Retinal pigment epithelial cell (primary cell): ENCODE data around the gene FRMD6.

ENCODE experiments used
- DNase-seq: peaks from one replicate; pipeline ENCODE4 v3.0.0-alpha.2; 2010; ENCODE audit warnings: low read depth
- H3K4me3 ChIP-seq: 2 replicates; pipeline ENCODE4 v1.5.1; 2011; ENCODE audit warnings: mild to moderate bottlenecking, low read length, control low read depth, moderate library complexity
- TF ChIP-seq, protein P1 (sequence below): conservative IDR thresholded peaks from 2 replicates; pipeline ENCODE4 v1.5.1; 2011; ENCODE audit warnings: low read depth, low read length, control low read depth, inconsistent platforms

The FRMD6 gene

DNA sequence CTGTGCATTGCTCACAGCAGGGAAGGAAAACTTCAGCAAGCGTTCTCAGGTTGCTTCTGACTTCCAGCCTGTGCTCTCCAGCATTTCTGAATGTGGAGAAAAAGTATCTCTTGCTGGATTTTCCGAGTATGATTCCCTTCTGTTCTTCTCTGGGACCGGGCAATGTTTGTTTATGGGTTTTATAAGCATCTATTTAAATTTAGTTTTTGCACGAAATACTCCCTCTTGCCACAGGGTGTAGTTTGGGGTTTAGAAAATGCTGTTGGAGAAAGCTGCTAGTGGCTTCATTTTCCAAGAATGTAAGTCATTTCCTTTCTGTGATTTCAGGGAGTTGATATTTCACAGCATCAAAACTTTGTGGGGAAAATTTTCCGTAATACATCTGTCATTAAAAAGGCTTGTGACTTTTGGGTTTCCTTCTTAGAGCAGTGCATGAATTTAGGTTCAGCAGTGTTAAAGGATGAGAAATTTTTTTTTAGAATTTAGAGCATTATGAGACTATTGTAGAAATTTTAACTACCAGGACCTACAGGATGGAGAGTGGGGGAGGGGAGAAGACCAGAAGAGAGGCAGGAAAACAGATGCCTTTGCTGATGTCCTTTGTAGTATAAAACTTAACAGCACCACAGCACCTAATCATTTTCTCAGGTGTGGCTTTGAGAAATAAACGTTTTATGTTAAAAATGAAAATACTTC is 1.5 kb downstream of the FRMD6 start:
- TF ChIP-seq, protein P1, sequence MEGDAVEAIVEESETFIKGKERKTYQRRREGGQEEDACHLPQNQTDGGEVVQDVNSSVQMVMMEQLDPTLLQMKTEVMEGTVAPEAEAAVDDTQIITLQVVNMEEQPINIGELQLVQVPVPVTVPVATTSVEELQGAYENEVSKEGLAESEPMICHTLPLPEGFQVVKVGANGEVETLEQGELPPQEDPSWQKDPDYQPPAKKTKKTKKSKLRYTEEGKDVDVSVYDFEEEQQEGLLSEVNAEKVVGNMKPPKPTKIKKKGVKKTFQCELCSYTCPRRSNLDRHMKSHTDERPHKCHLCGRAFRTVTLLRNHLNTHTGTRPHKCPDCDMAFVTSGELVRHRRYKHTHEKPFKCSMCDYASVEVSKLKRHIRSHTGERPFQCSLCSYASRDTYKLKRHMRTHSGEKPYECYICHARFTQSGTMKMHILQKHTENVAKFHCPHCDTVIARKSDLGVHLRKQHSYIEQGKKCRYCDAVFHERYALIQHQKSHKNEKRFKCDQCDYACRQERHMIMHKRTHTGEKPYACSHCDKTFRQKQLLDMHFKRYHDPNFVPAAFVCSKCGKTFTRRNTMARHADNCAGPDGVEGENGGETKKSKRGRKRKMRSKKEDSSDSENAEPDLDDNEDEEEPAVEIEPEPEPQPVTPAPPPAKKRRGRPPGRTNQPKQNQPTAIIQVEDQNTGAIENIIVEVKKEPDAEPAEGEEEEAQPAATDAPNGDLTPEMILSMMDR, result peak; percentile 48
- H3K4me3 ChIP-seq, result peak overlapping the region; percentile 92
- DNase-seq, result no peak

DNA sequence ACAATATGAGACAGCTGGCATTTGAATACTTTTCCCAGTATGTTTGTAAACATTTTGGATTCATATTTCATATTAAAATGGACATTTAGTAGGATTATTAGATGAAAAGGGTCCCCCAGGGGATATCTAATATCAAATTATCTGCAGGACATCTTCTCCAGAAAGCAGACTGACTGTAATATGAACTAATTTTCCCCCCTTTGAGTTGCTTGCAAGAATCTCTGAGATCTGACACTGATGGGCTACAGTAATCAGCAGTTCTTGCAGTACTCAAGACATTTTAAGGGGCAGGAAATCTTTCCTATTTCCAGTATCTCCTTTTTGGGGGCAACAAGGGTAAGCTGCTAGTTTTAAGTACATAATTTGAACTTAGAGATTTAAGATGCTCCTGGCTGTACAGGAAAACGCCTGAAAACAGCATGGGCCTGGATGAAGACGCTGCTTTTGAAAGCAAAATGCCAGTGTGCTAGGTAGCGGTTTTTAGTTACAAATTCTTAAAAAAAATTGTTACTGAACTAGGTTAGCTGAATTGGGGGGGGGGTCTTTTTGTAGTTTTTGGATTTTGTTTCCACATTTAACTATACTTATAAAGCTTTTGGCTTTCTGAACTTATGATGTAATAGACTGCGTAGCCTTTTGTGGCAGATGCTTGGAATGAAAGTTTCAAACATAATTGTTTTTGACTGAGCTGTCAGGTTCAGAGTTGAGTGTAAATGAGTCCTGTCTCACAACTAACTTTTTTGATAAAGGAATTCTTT is 2.2 kb downstream of the FRMD6 start:
- no peak for DNase-seq
- TF ChIP-seq, protein P1, result no peak
- H3K4me3 ChIP-seq, result peak overlapping the region; percentile 92

DNA sequence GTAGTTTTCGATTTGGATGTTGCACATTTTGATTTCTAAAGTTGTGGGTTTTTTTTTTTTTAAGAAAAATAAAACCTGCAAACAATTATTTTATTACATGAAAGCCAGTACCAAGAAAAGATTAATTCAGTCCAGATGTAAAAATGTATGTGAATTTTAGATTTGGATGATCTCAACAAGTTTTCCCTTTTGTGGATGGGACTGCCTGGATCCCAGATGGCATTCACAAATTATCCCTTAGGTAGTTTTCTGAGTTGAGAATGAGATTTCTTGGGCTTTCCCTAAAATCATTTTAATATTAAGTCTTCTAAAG is 2.8 kb downstream of the FRMD6 start:
- no peak for DNase-seq
- H3K4me3 ChIP-seq, result peak overlapping the region; percentile 92
- TF ChIP-seq, protein P1, result no peak

DNA sequence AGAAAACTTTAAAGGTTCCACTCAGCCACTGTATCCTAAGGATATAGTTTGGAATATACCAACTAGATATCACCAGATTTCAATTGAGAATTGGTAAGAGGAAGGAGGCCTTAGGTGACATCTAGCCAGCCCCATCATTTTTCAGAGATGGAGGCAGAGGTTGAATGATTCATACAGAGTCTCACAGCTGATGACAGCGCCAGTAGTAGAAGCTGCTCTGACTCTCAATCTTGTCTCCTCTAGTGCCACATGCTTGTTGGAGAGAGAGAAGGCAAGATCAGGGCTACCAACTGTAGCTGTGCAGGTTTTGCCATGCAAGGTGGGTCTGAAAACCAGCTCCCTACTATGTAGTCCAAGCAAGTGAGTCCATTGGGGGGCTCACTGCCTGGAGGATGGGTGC is 6.1 kb downstream of the FRMD6 start:
- TF ChIP-seq, protein P1, result no peak
- H3K4me3 ChIP-seq, result no peak overlapping the region
- DNase-seq, result no peak

DNA sequence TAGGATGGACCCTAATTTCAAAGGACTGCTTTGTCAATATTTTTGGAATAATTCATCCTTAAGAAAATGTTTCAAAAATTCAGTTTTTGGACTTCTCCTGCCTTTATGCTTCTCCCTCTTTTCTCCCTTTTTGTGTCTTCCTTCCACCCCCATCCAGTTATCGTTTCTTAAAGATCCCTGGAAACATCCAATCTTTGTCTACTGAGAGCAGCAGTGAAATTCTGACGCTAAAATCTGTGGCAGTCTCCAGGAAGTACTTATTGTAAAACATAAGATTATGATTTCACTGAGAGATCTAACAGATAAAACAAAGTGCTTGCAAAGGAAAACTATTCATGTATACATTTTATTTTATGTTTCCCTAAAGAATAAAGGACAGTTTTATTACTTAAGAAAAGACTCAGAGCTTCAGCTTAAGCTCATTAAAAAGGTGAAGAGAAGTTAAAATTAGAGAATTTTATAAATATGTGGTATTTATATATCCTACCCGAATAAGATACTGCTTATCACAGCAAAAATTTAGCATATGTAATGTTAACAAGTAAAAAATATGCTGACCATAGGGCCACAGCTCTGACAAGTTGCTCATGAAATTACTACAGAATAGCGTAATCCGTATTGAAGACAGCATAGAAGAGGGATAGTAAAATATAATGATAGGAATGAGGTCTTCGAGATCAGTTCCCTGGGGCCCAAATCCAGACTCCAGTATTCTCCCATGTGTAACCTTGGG is 6.9 kb downstream of the FRMD6 start:
- DNase-seq, result no peak
- H3K4me3 ChIP-seq, result no peak overlapping the region
- TF ChIP-seq, protein P1, result no peak

DNA sequence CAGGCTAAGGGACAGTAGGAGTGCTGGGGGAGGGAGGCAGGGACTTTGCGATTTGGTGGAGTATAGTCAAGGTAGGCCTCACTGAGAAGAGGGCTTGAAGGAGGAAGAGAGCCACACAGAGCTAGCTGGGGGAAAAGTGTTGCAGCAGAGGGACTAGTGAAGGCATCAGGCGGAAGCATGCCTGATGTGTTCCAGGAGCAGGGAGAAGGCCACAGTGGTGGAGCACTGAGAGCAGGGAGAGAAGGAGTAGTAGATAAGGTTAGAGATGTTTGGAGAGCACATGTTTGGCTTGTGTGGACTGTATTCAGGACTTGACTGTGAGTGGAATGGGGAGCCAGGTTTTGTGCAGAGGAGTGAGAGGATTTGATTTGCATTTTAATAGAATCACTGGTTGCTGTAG is 9.0 kb downstream of the FRMD6 start:
- DNase-seq, result no peak
- no peak overlapping the region for H3K4me3 ChIP-seq
- TF ChIP-seq, protein P1, result no peak

DNA sequence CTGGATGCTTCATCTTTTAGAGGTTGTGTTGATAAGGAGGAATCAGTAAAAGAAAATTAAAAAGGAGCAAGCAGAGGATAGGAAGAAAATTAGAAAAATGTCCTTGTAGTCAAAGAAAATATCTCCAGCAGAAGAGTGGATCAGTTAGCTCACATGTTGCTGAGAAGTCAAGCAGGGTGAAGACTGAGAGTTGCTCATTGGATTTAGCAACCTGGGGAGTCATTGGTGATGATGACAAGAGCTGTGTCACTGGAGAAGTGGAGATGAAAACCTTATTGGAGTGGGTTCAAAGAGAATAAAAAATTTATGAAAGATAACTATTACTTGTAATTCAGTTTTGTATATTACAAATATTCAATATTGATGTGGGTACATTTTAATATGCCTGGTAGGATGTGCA is 9.8 kb downstream of the FRMD6 start:
- TF ChIP-seq, protein P1, result no peak
- DNase-seq, result no peak
- no peak overlapping the region for H3K4me3 ChIP-seq
